HUES64 (cell line): ENCODE results near the gene VCAM1.
"Not testable (repeated sequence)": the region's sequence is repeated elsewhere in the genome, so short reads cannot be mapped to it uniquely, and the experiment has no call there.

ENCODE experiments used
- H3K27ac ChIP-seq: 2 replicates; pipeline ENCODE4 v1.7.0; 2013; ENCODE audit warnings: low read depth, low read length, inconsistent platforms
- H3K27me3 ChIP-seq: 2 replicates; pipeline ENCODE4 v1.6.1; 2013; ENCODE audit warnings: mild to moderate bottlenecking, low read length; ENCODE audit not compliant: insufficient read depth
- H3K36me3 ChIP-seq: 2 replicates; pipeline ENCODE4 v1.6.1; 2013; ENCODE audit warnings: mild to moderate bottlenecking, low read length; ENCODE audit not compliant: insufficient read depth
- H3K4me1 ChIP-seq: 2 replicates; pipeline ENCODE4 v1.6.1; 2013; ENCODE audit warnings: mild to moderate bottlenecking, low read length, moderate library complexity; ENCODE audit not compliant: insufficient read depth
- H3K4me3 ChIP-seq: 2 replicates; pipeline ENCODE4 v1.5.1; 2013; ENCODE audit warnings: mild to moderate bottlenecking, low read length, moderate library complexity
- H3K9ac ChIP-seq: 2 replicates; pipeline ENCODE4 v1.6.1; 2013; ENCODE audit warnings: mild to moderate bottlenecking, low read depth, low read length
- H3K9me3 ChIP-seq: 2 replicates; pipeline ENCODE4 v1.6.1; 2013; ENCODE audit warnings: low read depth, low read length; ENCODE audit not compliant: insufficient read depth
- WGBS: fragments of 150-250, 120-280 bp; methylation state at CpG from one replicate; pipeline ENCODE4 v1.1.7; 2013; ENCODE audit warnings: missing lambda C conversion rate; 5-methylcytosine and 5-hydroxymethylcytosine counted together

Gene VCAM1

GRCh38 chr1:100706856-100707255, 12.7 kb upstream of the VCAM1 start:
- H3K4me3 ChIP-seq: no peak overlapping the region
- WGBS: 84% methylated on average over 1 of the region's 1 CpG
- H3K4me1 ChIP-seq: no peaks in the 10 kb centered on the region
- H3K9me3 ChIP-seq: no peaks in the 10 kb centered on the region
- no peak overlapping the region for H3K9ac ChIP-seq
- no peaks in the 10 kb centered on the region for H3K36me3 ChIP-seq
- H3K27me3 ChIP-seq: no peaks in the 10 kb centered on the region
- no peak overlapping the region for H3K27ac ChIP-seq

- no peak overlapping the region for H3K4me3 ChIP-seq
- H3K9me3 ChIP-seq: no peaks in the 10 kb centered on the region
- H3K27me3 ChIP-seq: no peaks in the 10 kb centered on the region
- H3K36me3 ChIP-seq: no peaks in the 10 kb centered on the region
- H3K9ac ChIP-seq: no peak overlapping the region
- no peaks in the 10 kb centered on the region for H3K4me1 ChIP-seq
- no peak overlapping the region for H3K27ac ChIP-seq
- WGBS: 94% methylated on average over 2 of the region's 2 CpGs
These were observed 11.0 kb upstream of the VCAM1 start for GRCh38 chr1:100708476-100709062.

GRCh38 chr1:100710906-100711682, 8.4 kb upstream of the VCAM1 start:
- no peaks in the 10 kb centered on the region for H3K9me3 ChIP-seq
- no CpG with 5 or more reads among the region's 1 CpG for WGBS

GRCh38 chr1:100713027-100713426, 6.5 kb upstream of the VCAM1 start:
- not testable (repeated sequence) for H3K27me3 ChIP-seq, H3K27ac ChIP-seq, H3K9me3 ChIP-seq, H3K9ac ChIP-seq, H3K4me1 ChIP-seq, H3K36me3 ChIP-seq, H3K4me3 ChIP-seq
- WGBS: 96% methylated on average over 15 of the region's 15 CpGs

More at GRCh38 chr1:100710906-100711682, 8.4 kb upstream of the VCAM1 start:
- Histone ChIP-seq H3K4me3 (no peak overlapping the region), H3K9ac (no peak overlapping the region), H3K36me3 (no peaks in the 10 kb centered on the region), H3K27me3 (no peaks in the 10 kb centered on the region), H3K4me1 (peaks cover 2% of the 10 kb centered on the region; the same call in 1 of the 2 replicates), H3K27ac (no peak overlapping the region)

GRCh38 chr1:100713626-100714025, 5.9 kb upstream of the VCAM1 start:
- Histone ChIP-seq H3K27me3 (no peaks in the 10 kb centered on the region), H3K27ac (no peak overlapping the region), H3K9ac (no peak overlapping the region), H3K4me1 (peaks cover 2% of the 10 kb centered on the region; the same call in 1 of the 2 replicates), H3K4me3 (no peak overlapping the region), H3K36me3 (no peaks in the 10 kb centered on the region), H3K9me3 (no peaks in the 10 kb centered on the region)
- 96% methylated on average over 3 of the region's 3 CpGs for WGBS

GRCh38 chr1:100714599-100714998, 4.9 kb upstream of the VCAM1 start:
- no peaks in the 10 kb centered on the region for H3K9me3 ChIP-seq
- H3K27me3 ChIP-seq: no peaks in the 10 kb centered on the region
- WGBS: 100% methylated on average over 1 of the region's 1 CpG
- H3K9ac ChIP-seq: no peak overlapping the region
- H3K4me1 ChIP-seq: peaks cover 9% of the 10 kb centered on the region; the same call in 1 of the 2 replicates
- H3K27ac ChIP-seq: no peak overlapping the region
- no peaks in the 10 kb centered on the region for H3K36me3 ChIP-seq
- no peak overlapping the region for H3K4me3 ChIP-seq

GRCh38 chr1:100717218-100717617, 2.3 kb upstream of the VCAM1 start:
- WGBS: 91% methylated on average over 6 of the region's 6 CpGs
- no peak overlapping the region for H3K9ac ChIP-seq
- H3K36me3 ChIP-seq: no peaks in the 10 kb centered on the region
- H3K4me3 ChIP-seq: no peak overlapping the region
- H3K9me3 ChIP-seq: no peaks in the 10 kb centered on the region
- peaks cover 9% of the 10 kb centered on the region; the same call in 1 of the 2 replicates for H3K4me1 ChIP-seq
- no peak overlapping the region for H3K27ac ChIP-seq
- H3K27me3 ChIP-seq: no peaks in the 10 kb centered on the region

GRCh38 chr1:100718581-100718980, 961 bp upstream of the VCAM1 start:
- Histone ChIP-seq H3K9me3 (no peaks in the 10 kb centered on the region), H3K27me3 (no peaks in the 10 kb centered on the region), H3K4me1 (peaks cover 9% of the 10 kb centered on the region; the same call in 1 of the 2 replicates), H3K27ac (no peak overlapping the region), H3K9ac (no peak overlapping the region), H3K4me3 (no peak overlapping the region), H3K36me3 (no peaks in the 10 kb centered on the region)
- 91% methylated on average over 3 of the region's 4 CpGs for WGBS

GRCh38 chr1:100720101-100720500, 559 bp downstream of the VCAM1 start:
- peaks cover 6% of the 10 kb centered on the region; the same call in 1 of the 2 replicates for H3K4me1 ChIP-seq
- H3K27me3 ChIP-seq: no peaks in the 10 kb centered on the region
- H3K27ac ChIP-seq: no peak overlapping the region
- 90% methylated on average over 3 of the region's 3 CpGs for WGBS
- no peak overlapping the region for H3K9ac ChIP-seq
- no peaks in the 10 kb centered on the region for H3K9me3 ChIP-seq
- H3K36me3 ChIP-seq: no peaks in the 10 kb centered on the region
- no peak overlapping the region for H3K4me3 ChIP-seq

GRCh38 chr1:100720751-100721150, 1.2 kb downstream of the VCAM1 start:
- H3K9me3 ChIP-seq: no peaks in the 10 kb centered on the region
- H3K27me3 ChIP-seq: no peaks in the 10 kb centered on the region
- H3K4me3 ChIP-seq: no peak overlapping the region
- H3K27ac ChIP-seq: no peak overlapping the region
- H3K4me1 ChIP-seq: peaks cover 6% of the 10 kb centered on the region; the same call in 1 of the 2 replicates
- H3K36me3 ChIP-seq: no peaks in the 10 kb centered on the region
- no peak overlapping the region for H3K9ac ChIP-seq

GRCh38 chr1:100721526-100722207, 2.1 kb downstream of the VCAM1 start:
- no peak overlapping the region for H3K9ac ChIP-seq
- no peak overlapping the region for H3K4me3 ChIP-seq
- 91% methylated on average over 8 of the region's 9 CpGs for whole genome bisulfite sequencing
- H3K36me3 ChIP-seq: no peaks in the 10 kb centered on the region
- H3K4me1 ChIP-seq: peaks cover 6% of the 10 kb centered on the region; the same call in 1 of the 2 replicates
- H3K27ac ChIP-seq: no peak overlapping the region
- no peaks in the 10 kb centered on the region for H3K9me3 ChIP-seq
- H3K27me3 ChIP-seq: no peaks in the 10 kb centered on the region
